Breast epithelium (tissue), 3 donors: Measurements from ENCODE around the gene ELMO3.

Experiments used
- CTCF ChIP-seq, 3 donors: fragments of 450-650 bp; IDR thresholded peaks; one replicate each; pipeline ENCODE4 v1.5.1; 2016 to 2017; ENCODE audit warnings: antibody characterized with exemption in 3 of 3, mild to moderate bottlenecking in 3 of 3, moderate library complexity in 3 of 3
- POLR2A ChIP-seq: fragments of 450-650 bp; IDR thresholded peaks from one replicate; pipeline ENCODE4 v1.6.1; 2016; ENCODE audit warnings: antibody characterized with exemption, mild to moderate bottlenecking, moderate library complexity

DNA sequence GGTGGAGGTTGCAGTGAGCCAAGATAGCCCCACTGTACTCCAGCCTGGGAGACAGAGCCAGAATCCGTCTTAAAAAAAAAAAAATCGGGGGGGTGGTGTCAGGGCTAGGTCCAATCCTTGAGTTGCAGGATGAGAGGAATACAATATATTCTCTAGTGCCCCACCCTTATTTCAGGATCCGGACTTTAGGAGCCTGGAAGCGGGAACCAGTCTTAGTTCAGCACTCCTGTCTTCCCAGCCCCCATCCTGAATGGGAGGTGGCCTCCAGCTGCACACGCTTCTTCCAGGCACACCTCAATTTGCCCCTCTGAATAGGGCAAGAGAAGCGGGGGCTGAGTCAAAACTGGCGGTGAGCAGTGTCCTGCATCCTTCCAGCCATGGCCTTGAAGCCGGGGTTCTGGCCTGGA is 46.7 kb downstream of the ELMO3 start:
- TF ChIP-seq CTCF (IDR thresholded peaks at IDR 0.05) (no peak), POLR2A (no peak)
